GM18508 (cell line): ENCODE results near the gene PRPF18.

Experiments used
- ATAC-seq: cut with Tn5 transposase; IDR thresholded peaks from one replicate; pipeline ENCODE4 v1.9.1; 2021; ENCODE audit warnings: moderate number of reproducible peaks; ENCODE audit not compliant: insufficient read depth, unreplicated experiment

PRPF18 gene

DNA sequence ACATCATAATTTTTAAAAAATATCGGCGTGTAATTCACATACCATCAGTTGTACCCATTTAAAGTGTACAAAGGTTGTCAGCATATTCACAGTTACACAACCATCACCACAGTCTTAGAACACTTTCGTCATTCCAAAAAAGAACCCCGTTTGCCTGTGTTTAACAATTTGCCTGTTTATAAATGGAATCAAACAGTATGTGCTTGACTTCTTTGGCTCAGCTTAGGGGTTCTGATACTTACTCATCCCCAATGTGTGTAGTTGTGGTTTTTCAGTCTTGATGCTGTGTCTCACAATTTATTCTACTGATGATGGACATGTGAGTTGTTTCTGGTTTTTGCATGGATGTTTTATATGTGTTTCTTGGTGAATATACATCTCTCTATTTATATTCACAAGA, 50.0 kb downstream of the PRPF18 start:
- no peak for ATAC-seq

- ATAC-seq = no peak
These were observed 50.6 kb downstream of the PRPF18 start for GRCh38 chr10:13637303-13637856.

DNA sequence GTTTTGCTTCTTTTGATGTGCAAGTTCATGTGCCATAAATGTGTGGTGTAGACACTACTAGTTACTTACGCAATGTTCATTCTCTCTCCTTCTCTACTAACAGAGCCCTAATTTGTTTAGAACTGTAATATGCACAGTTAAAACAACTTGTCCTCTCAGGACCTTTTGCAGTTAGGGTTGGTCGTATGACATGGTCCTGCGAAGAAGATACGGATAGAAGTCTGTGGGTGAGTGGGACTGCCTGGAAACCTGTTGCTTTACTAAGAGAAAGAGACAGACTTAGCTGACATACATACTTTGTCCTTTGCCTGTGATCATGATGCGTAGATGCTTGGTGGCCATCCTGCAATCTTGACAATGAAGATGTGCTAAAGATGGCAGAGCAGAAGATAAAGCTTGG, 51.1 kb downstream of the PRPF18 start:
- no peak for ATAC-seq

- no peak for ATAC-seq
These were observed 55.5 kb downstream of the PRPF18 start for GRCh38 chr10:13642293-13642692.

- ATAC-seq = no peak
These were observed 56.3 kb downstream of the PRPF18 start for GRCh38 chr10:13643016-13643415.

DNA sequence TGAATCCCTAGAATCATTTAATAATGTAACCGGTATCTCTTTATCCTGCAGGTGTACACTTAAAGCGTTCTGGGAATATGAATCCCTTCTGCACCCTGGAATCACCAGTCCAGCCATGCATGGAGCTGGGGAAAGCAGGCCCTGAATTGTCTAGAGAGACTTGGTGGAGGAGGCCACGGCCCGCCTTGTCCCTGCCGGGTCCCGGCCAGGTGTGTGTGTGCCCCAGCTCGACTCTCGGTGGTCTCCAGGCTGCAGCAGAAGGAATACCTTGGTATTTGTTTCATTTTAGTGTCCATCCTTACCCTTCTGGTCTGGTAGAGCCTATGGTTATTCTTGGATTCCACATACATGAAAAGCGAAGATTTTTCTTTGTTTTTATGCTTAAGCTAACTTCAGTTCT, 58.1 kb downstream of the PRPF18 start:
- no peak for ATAC-seq

- ATAC-seq = no peak
These were observed 61.7 kb downstream of the PRPF18 start for GRCh38 chr10:13648425-13648824.

DNA sequence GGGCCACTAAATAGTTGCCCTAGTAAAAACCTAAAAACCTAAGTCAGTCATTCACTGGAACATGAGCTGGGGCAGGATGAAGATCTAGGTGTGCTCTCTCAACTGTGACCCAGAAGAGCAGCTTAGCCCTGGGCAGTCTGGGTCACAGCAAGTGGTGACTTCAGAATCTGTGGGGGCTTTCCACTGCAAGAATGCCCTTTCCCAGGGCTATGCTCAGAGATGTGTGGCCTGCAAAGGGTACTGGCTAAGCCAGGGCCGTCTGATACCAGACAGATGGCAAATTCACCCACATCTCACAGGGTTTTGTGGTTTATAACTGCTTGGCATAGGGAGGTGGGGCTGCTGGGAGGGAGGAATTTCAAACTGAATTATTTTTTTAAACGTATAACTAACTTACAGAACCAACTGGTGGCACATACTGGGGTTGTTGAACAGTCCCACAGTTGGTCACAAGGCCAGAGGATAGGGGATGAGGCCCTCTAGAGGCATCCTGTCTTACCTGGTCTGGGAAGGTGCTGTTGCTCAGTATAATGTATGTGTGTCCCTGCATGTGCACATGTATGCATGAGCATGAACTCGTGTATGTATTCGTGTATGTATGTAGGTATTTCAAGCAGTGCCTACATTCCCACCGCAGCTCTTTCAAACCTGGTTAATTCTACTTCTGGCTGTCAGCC, 63.2 kb downstream of the PRPF18 start:
- ATAC-seq = peak; percentile 54

- ATAC-seq = no peak
These were observed 64.2 kb downstream of the PRPF18 start for GRCh38 chr10:13650961-13651360.

DNA sequence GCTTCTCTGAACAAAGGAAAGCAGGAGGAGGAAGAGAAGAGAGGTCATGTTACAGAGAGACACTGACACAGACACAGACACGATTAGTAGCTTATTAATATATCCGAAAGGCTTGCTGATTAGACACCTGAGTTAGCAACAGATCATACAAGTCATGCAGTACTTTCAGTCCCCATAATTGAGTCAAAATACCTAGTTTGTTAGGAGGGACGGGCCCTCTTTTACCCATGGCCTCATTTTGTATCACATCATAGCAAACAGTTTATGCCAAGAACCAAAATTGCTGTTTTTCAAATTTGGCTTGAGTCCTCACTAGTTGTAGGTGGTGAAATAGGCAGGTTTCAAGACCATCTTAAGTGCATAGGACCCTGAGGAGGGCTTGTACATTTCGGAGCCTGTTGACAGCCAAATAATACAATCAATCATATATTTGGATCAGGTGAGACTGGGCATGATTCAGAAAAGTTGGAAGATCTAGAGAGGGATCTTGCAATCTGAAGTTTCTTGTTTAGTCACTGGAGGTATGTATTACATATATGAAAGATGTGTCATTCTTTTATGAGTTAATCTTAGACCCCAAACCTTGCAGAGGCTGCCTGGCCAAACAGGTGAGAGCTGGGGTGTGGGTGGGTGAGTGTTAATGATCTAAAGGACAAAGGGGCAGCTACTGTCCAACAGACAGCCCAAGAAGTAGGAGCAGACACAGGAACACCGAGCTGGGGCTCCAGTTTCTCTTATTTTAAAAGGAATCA, 65.4 kb downstream of the PRPF18 start:
- ATAC-seq = no peak

DNA sequence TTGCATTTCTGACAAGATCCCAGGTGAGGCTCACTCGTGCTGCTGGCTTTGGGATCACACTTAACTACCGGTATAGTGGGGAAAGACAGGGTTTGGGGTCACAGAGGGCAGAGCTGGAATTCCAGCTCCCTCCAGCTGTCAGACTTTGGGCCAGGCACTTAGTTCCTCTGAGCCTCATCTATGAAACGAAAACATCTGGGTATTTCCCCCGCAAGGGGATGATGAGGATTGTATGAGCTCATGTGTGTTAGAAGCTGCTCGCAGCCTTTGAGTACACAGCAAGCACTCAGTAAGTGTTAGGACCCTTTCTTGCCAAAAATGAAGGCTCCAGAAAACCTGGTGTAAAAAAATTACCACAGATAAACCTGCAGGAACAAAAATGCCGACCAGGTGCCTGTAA, 66.1 kb downstream of the PRPF18 start:
- ATAC-seq = no peak

DNA sequence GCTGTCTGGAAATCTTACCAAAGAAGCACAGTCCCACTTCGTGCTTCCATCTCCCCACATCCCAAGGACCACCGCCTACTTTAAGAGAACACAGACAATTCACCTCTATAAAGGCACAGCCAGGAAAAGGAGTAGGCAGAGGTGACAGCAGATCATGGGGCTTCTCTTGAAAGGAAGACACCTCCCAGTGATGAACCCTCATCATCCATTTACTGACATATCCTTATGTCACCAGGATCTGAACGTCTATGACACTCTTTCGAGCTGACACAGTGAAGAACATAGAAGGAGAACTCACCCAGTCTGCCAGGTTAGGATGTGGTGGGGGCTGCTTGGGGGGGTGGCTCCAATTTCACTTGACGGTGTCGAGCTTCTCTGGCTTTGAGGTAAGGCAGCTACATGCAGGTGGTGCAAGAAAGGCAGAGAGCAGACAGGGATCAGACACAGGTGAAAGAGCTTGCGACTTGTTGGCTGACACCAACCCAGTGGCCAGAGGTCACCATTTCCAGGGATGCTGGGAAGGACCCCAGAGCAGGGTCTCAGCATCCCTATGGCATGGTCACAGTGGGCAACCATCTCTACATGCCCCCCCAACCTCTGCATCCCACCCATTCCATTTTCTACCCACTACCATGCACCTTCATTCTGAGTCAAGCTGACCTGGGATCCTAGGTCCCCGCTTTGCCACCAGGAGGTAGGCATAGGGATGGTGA, 67.5 kb downstream of the PRPF18 start:
- ATAC-seq = no peak

DNA sequence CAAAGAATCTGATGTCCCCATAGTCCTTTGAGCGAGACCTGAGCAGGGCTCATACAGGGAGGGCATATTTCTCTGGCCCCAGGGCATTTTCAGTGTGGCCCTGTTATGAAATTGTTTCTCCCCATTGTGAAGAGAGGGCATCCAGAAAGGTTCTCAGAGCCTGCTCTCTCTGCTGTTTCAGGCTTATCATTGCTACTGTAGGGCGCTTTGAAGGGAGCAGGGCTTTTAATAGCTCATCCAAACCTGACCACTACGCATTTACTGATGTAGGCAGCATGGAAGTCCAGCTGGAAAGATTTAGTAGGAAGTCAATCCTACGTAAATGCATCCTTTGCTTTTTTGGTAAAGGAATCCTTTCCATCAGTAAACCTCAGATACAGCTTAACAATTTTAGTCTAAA, 68.1 kb downstream of the PRPF18 start:
- no peak for ATAC-seq

DNA sequence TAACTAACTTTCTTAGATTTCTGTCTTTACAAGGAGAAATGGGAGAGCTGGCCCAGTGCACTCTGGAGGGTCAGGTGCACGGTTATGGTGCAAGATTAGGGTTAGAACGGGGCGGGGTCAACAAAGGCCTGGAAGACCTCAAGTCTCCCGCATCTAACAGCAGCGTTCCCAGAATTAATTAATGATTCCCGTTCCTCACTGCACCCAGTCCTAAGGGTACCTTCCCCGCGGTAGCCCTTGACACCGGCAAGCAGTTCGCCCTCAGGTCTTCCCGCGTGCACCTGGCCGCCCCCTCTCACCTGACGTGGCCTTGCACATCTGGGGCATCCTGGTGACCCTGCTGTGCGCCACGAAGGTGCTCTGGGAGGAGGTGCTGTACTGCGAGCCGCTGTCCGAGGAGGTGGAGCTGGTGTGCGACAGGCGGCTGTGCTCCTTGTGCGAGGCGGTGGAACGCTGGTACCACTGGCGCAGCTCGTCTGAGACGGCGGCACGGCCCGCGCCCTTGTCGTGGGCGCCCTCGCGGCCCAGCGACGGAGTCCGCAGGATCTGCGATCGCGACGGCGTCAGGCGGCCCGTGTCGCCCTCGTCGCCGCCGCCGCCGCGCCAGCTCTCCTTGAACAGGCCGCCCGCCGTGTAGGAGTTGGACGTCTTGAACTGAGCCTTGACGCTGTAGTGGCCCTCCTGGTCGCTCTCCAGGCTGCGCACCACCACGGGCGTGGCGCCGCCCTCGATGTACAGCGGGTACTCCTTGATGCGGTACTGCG, 69.8 kb downstream of the PRPF18 start:
- ATAC-seq = no peak

DNA sequence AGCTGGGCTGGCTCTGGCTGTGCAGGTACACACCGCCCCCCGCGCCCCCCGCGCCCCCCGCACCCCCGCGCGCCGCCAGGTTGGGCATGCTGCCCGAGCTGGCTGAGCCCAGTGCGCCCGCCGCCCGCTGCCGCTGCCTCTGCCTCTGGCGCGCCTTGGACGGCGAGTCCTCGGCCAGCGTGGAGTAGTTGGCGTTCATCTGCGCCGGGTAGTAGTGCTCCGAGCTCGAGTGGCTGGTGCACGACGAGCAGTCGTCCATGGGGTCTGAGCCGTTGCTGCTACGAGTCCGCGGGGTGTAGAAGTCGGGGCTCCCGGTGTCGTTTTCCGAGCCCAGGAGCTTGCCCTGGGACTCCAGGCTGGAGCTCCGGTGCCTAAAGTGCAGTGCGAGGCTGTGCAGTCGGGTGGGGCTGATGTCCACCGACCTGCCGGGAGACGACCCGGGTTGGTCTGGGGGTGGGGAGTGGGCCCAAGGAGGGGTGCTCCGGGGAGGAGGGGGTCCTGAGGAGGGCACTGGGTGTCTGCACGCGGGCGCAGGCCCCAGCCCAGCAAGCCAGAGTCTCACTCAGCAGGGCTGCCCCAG, 70.4 kb downstream of the PRPF18 start:
- no peak for ATAC-seq

- no peak for ATAC-seq
These were observed 71.5 kb downstream of the PRPF18 start for GRCh38 chr10:13658264-13658663.

GRCh38 chr10:13658871-13659685, 72.3 kb downstream of the PRPF18 start:
- ATAC-seq = no peak

- no peak for ATAC-seq
These were observed 73.3 kb downstream of the PRPF18 start for GRCh38 chr10:13659887-13660550.

DNA sequence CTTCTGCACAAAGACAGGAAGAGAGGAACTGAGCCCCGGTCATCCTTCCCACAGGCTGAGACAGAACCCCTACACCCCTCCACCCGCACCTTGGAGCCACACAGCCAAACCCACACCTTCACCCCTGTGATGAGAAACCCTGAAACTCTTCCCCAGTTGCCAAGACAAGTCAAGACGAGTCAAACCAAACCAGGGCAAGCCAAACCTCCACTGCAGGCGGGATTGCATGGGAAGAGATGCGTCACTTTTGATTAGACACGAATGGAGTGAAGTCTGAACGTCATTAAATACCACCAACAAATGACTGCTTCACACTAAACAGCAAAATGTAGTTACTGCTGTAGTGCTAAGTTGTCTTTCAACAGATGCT, 73.8 kb downstream of the PRPF18 start:
- ATAC-seq = no peak
